ENCODE measurements around the gene ANGPTL8.

ANGPTL8 gene

DNA sequence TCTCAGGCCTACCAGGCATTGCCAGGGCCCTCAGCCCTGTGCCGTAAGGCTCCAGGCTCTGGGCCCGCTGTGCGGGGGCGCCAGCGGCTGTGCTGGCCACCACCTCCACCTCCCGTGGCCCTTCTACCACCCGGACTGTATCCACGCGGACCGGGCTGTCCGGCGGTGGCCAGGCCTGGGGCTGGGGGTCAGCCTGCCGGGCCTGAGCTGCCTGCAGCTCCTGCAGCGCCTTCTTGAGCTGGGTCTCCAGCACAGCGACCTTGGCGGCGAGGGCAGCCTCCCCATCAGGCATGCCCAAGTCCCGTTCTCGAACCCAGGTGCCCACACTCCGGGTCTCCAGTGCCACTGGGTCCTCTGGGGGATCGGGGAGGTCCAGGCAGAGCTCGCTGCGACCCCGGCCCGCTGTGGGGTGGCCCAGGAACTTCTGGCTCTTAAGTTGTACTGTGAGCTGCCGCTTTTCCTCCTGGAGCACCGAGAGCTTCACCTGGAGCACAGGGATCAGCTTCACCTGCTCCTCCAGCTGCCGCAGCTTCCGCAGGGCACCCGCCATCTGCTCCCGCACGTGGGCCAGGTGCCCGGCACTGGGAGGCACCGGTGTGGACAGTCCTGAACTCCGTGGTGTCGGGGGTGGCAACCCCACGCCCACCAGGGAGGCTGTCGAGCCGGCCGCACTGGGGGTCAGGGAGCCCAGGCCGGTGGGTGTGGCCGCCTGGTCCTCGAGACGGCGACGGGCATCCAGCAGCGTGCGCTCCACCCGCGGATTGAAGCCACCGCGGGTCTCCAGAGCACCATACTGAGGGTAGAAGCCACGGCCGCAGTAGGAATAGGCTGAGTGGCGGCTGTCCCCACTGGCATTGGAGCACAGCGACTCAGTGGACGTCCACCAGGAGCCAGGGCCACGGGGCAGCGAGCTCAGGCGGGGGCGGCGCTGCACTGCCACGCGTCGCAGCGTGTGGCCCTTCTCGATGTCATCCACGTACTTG, 46.2 kb upstream of the ANGPTL8 start:
- Histone ChIP-seq H3K4me3 (ENCODE audit: low read length) (no peak overlapping the region), H3K9ac (ENCODE audit: low read length) (no peak overlapping the region), H3K27ac (ENCODE audit: low read length) (no peak overlapping the region), H3K27me3 (ENCODE audit: low read depth, low read length) (peaks cover 12% of the 10 kb centered on the region), H2AFZ (ENCODE audit: low read depth, low read length) (no peak overlapping the region), H3K9me3 (ENCODE audit: insufficient read depth, low read length) (no peaks in the 10 kb centered on the region), H3K4me2 (ENCODE audit: low read length) (no peak overlapping the region), H3K4me1 (ENCODE audit: low read length) (peaks cover 19% of the 10 kb centered on the region), H3K36me3 (replicated peaks; ENCODE audit: low read depth, low read length) (peaks cover 4% of the 10 kb centered on the region), H4K20me1 (ENCODE audit: insufficient read depth, low read length) (no peaks in the 10 kb centered on the region), H3K79me2 (ENCODE audit: low read length) (no peaks in the 10 kb centered on the region)
- TF ChIP-seq EZH2phosphoT487 (IDR thresholded peaks at IDR 0.05; ENCODE audit: low read depth): no peak
- TF ChIP-seq, protein P1, sequence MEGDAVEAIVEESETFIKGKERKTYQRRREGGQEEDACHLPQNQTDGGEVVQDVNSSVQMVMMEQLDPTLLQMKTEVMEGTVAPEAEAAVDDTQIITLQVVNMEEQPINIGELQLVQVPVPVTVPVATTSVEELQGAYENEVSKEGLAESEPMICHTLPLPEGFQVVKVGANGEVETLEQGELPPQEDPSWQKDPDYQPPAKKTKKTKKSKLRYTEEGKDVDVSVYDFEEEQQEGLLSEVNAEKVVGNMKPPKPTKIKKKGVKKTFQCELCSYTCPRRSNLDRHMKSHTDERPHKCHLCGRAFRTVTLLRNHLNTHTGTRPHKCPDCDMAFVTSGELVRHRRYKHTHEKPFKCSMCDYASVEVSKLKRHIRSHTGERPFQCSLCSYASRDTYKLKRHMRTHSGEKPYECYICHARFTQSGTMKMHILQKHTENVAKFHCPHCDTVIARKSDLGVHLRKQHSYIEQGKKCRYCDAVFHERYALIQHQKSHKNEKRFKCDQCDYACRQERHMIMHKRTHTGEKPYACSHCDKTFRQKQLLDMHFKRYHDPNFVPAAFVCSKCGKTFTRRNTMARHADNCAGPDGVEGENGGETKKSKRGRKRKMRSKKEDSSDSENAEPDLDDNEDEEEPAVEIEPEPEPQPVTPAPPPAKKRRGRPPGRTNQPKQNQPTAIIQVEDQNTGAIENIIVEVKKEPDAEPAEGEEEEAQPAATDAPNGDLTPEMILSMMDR (IDR thresholded peaks at IDR 0.05; ENCODE audit: low read depth, low read length): no peak

DNA sequence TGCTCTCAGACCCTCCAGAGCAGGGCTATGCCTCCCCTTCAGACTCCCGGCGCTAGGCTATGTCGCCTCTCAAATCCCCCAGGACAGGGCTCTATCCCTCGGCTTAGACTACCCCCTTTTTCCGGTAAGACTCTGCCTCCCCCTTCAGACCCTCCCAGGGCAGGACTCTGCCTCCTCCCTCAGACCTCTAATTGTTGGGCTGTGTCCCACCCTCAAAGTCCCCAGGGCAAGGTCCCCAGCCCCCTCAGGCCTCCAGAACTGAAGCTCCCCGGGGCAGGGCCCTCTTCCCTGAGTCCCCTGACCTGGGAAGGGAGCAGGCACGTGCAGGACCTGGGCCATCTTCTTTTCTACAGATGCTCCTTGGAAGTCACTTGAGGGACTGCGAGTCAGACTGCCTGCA, 45.2 kb upstream of the ANGPTL8 start:
- TF ChIP-seq EZH2phosphoT487 (IDR thresholded peaks at IDR 0.05; ENCODE audit: low read depth): no peak
- TF ChIP-seq, protein P1 (IDR thresholded peaks at IDR 0.05; ENCODE audit: low read depth, low read length): no peak
- H3K27ac ChIP-seq (ENCODE audit: low read length): no peak overlapping the region
- no peaks in the 10 kb centered on the region for H3K79me2 ChIP-seq (ENCODE audit: low read length)
- no peak overlapping the region for H3K4me2 ChIP-seq (ENCODE audit: low read length)
- H3K9ac ChIP-seq (ENCODE audit: low read length): no peak overlapping the region
- no peak overlapping the region for H2AFZ ChIP-seq (ENCODE audit: low read depth, low read length)
- peaks cover 4% of the 10 kb centered on the region for H3K36me3 ChIP-seq (replicated peaks; ENCODE audit: low read depth, low read length)
- no peak overlapping the region for H3K4me3 ChIP-seq (ENCODE audit: low read length)
- H3K4me1 ChIP-seq (ENCODE audit: low read length): peaks cover 20% of the 10 kb centered on the region
- H4K20me1 ChIP-seq (ENCODE audit: insufficient read depth, low read length): no peaks in the 10 kb centered on the region
- peaks cover 12% of the 10 kb centered on the region for H3K27me3 ChIP-seq (ENCODE audit: low read depth, low read length)
- no peaks in the 10 kb centered on the region for H3K9me3 ChIP-seq (ENCODE audit: insufficient read depth, low read length)

GRCh38 chr19:11194656-11195558, 44.5 kb upstream of the ANGPTL8 start:
- Histone ChIP-seq H3K4me2 (ENCODE audit: low read length) (peak overlapping the region; percentile 6; the same call in 1 of the 2 replicates), H3K4me1 (ENCODE audit: low read length) (peaks cover 20% of the 10 kb centered on the region), H2AFZ (ENCODE audit: low read depth, low read length) (no peak overlapping the region), H3K79me2 (ENCODE audit: low read length) (no peaks in the 10 kb centered on the region), H3K27ac (ENCODE audit: low read length) (no peak overlapping the region), H3K9ac (ENCODE audit: low read length) (no peak overlapping the region), H3K27me3 (ENCODE audit: low read depth, low read length) (peaks cover 12% of the 10 kb centered on the region), H3K36me3 (replicated peaks; ENCODE audit: low read depth, low read length) (peaks cover 4% of the 10 kb centered on the region), H3K9me3 (ENCODE audit: insufficient read depth, low read length) (no peaks in the 10 kb centered on the region), H3K4me3 (ENCODE audit: low read length) (no peak overlapping the region), H4K20me1 (ENCODE audit: insufficient read depth, low read length) (no peaks in the 10 kb centered on the region)
- TF ChIP-seq EZH2phosphoT487 (IDR thresholded peaks at IDR 0.05; ENCODE audit: low read depth): no peak
- TF ChIP-seq, protein P1 (IDR thresholded peaks at IDR 0.05; ENCODE audit: low read depth, low read length): no peak

DNA sequence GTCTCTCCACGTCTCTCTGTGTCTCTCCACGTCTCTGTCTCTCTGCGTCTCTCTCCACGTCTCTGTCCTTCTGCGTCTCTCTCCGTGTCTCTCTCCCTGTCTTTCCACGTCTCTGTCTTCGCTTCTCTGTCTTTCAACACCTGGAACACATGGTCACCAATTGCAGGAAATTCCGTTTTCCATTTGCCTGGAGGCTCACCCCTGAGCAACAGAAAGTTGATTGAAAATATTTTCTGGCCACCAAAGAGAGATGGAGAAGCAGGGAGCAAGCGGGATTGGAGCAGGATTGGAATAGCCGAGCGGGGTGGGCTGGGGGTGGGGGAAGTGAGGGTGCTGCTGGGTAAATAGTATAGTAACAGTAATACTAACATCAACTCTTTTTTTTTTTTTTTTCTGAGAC, 43.7 kb upstream of the ANGPTL8 start:
- H3K79me2 ChIP-seq (ENCODE audit: low read length): no peaks in the 10 kb centered on the region
- no peak overlapping the region for H3K9ac ChIP-seq (ENCODE audit: low read length)
- H3K36me3 ChIP-seq (replicated peaks; ENCODE audit: low read depth, low read length): peaks cover 4% of the 10 kb centered on the region
- peaks cover 20% of the 10 kb centered on the region for H3K4me1 ChIP-seq (ENCODE audit: low read length)
- TF ChIP-seq EZH2phosphoT487 (IDR thresholded peaks at IDR 0.05; ENCODE audit: low read depth): no peak
- TF ChIP-seq, protein P1 (IDR thresholded peaks at IDR 0.05; ENCODE audit: low read depth, low read length): no peak
- no peak overlapping the region for H3K27ac ChIP-seq (ENCODE audit: low read length)
- H3K4me2 ChIP-seq (ENCODE audit: low read length): no peak overlapping the region
- H3K27me3 ChIP-seq (ENCODE audit: low read depth, low read length): peaks cover 12% of the 10 kb centered on the region
- H3K4me3 ChIP-seq (ENCODE audit: low read length): no peak overlapping the region
- no peaks in the 10 kb centered on the region for H3K9me3 ChIP-seq (ENCODE audit: insufficient read depth, low read length)
- H2AFZ ChIP-seq (ENCODE audit: low read depth, low read length): no peak overlapping the region
- no peaks in the 10 kb centered on the region for H4K20me1 ChIP-seq (ENCODE audit: insufficient read depth, low read length)
